Naive thymus-derived CD4-positive, alpha-beta T cell (primary cell): Measurements from ENCODE around the gene RTN4. TPM values are rescaled to one million over a fixed set of nuclear protein-coding genes. Genes with fewer than 3 reads are reported as not detected.

Experiments used
- ATAC-seq: fragments of 150-1000 bp; cut with Tn5 transposase; 2 replicates; pipeline ENCODE4 v1.10.0; 2021; ENCODE audit warnings: mild to moderate bottlenecking, moderate library complexity
- CTCF ChIA-PET: fragments of 350-600 bp; sonication (Branson Sonifier 250); formaldehyde crosslinking; loops from one replicate; lab custom pipeline; 2021; ENCODE audit warnings: antibody characterized with exemption; lab: Charles Lee
- POLR2A ChIA-PET: fragments of 350-600 bp; sonication (Branson Sonifier 250); formaldehyde crosslinking; loops from one replicate; lab custom pipeline; 2021; ENCODE audit warnings: antibody characterized with exemption, inconsistent platforms; lab: Charles Lee
- DNase-seq, 9 donors: peaks; one replicate each; pipeline versions ENCODE4 v3.0.0 to v3.0.0-alpha.2; 2020 to 2022; ENCODE audit warnings: mixed read lengths in 1 of 9
- H3K27ac ChIP-seq: one replicate; pipeline ENCODE4 v1.7.0; 2013; ENCODE audit warnings: mild to moderate bottlenecking, low read depth, low read length, moderate library complexity
- H3K27me3 ChIP-seq, 2 donors: one replicate each; pipeline ENCODE4 v1.7.0; 2013; ENCODE audit warnings: low read length in 2 of 2, mild to moderate bottlenecking in 2 of 2, moderate library complexity in 2 of 2; ENCODE audit not compliant: control insufficient read depth in 2 of 2, insufficient read depth in 2 of 2
- H3K36me3 ChIP-seq, 3 experiments: 1 replicate in 2 of 3; 2 replicates in 1 of 3; pipeline ENCODE4 v1.7.0; 2013; ENCODE audit warnings: low read length in 3 of 3, mild to moderate bottlenecking in 3 of 3, moderate library complexity in 1 of 3; ENCODE audit not compliant: insufficient read depth in 3 of 3, control insufficient read depth in 2 of 3
- H3K4me1 ChIP-seq, 2 donors: one replicate each; pipeline ENCODE4 v1.7.0; 2013; ENCODE audit warnings: low read length in 2 of 2, mild to moderate bottlenecking in 2 of 2, moderate library complexity in 1 of 2; ENCODE audit not compliant: control insufficient read depth in 2 of 2, insufficient read depth in 2 of 2
- H3K4me3 ChIP-seq: 2 replicates; pipeline ENCODE4 v1.7.0; 2013; ENCODE audit warnings: mild to moderate bottlenecking, low read length
- H3K9me3 ChIP-seq, 3 experiments: 1 replicate in 2 of 3; 2 replicates in 1 of 3; pipeline ENCODE4 v1.7.0; 2013; ENCODE audit warnings: low read length in 3 of 3; ENCODE audit not compliant: control insufficient read depth in 2 of 3
- H3K27ac Mint-ChIP-seq, 9 donors: one replicate each; pipeline ENCODE4 v1.8.0; 2020 to 2022; ENCODE audit warnings: mixed read lengths in 9 of 9, mild to moderate bottlenecking in 8 of 9, moderate library complexity in 5 of 9, inconsistent platforms in 2 of 9
- H3K27me3 Mint-ChIP-seq, 5 donors: one replicate each; pipeline ENCODE4 v1.8.0; 2021 to 2022; ENCODE audit warnings: mixed read lengths in 5 of 5, mild to moderate bottlenecking in 1 of 5
- H3K36me3 Mint-ChIP-seq, 5 donors: one replicate each; pipeline ENCODE4 v1.8.0; 2020 to 2022; ENCODE audit warnings: mixed read lengths in 5 of 5, mild to moderate bottlenecking in 3 of 5, inconsistent platforms in 1 of 5
- H3K4me1 Mint-ChIP-seq, 7 donors: one replicate each; pipeline ENCODE4 v1.8.0; 2020 to 2022; ENCODE audit warnings: mixed read lengths in 7 of 7, mild to moderate bottlenecking in 3 of 7, inconsistent platforms in 1 of 7
- H3K4me3 Mint-ChIP-seq, 10 donors: one replicate each; pipeline ENCODE4 v1.8.0; 2020 to 2022; ENCODE audit warnings: mild to moderate bottlenecking in 10 of 10, mixed read lengths in 10 of 10, moderate library complexity in 6 of 10, inconsistent platforms in 2 of 10
- H3K9me3 Mint-ChIP-seq, 11 donors: one replicate each; pipeline ENCODE4 v1.8.0; 2020 to 2022; ENCODE audit warnings: mixed read lengths in 11 of 11, mild to moderate bottlenecking in 4 of 11, inconsistent platforms in 1 of 11, moderate library complexity in 1 of 11
- intact Hi-C, 2 donors: fragments of 100-400 bp; cut with micrococcal nuclease; formaldehyde crosslinking; loops; one replicate each; pipeline ENCODE4 v1.15.1; 2023
- polyA plus RNA-seq, 2 donors: library from polyadenylated mRNA; unstranded; fragments of 300-500 nt; fragmentation: Illumina TruSeq; gene quantifications; one replicate each; pipeline ENCODE4 v1.2.3, GENCODE V29; 2021
- total RNA-seq, 6 experiments: library from RNA in 5 of 6; stranded (reverse) in 5 of 6; gene quantifications; 1 replicate in 5 of 6; 2 replicates in 1 of 6; pipeline ENCODE4 v1.2.3 and lab custom pipeline; 2021 to 2026

Gene RTN4
- total and polyA plus RNA-seq, 7 experiments from 2014 or later, result 59.6 to 126 (median 65.1) TPM

- Mint-ChIP-seq H3K4me3 (no peak overlapping the region), H3K4me1 (peaks cover 11 to 53% (median 27%) of the 10 kb centered on the region in 7 donors), H3K27me3 (no peaks in the 10 kb centered on the region), H3K27ac (no peak overlapping the region), H3K36me3 (peaks cover 0 to 32% (median 14%) of the 10 kb centered on the region in 5 donors), H3K9me3 (peaks cover 0 to 19% (median 2%) of the 10 kb centered on the region in 11 donors)
- peaks cover 9 to 11% of the 10 kb centered on the region in 2 donors for H3K4me1 ChIP-seq
- DNase-seq (no peak), ATAC-seq (no peak)
- H3K4me3 ChIP-seq, result no peak overlapping the region
- no peaks in the 10 kb centered on the region for H3K36me3 ChIP-seq
- CTCF ChIA-PET, result interaction anchor here (0.6 to 10.7 kb wide), 6 partner anchors 11 to 967 kb away, joined by 3 to 83 read pairs (median 5); no protein-coding TSS in a partner anchor
- H3K9me3 ChIP-seq, result no peaks in the 10 kb centered on the region
- intact Hi-C loops, result loop anchor here in 1 of 2 donors (5.0 kb wide), 1 partner anchor 205 kb away; no protein-coding TSS in a partner anchor
- no peaks in the 10 kb centered on the region for H3K27me3 ChIP-seq
- POLR2A ChIA-PET, result interaction anchor here (1.2 kb wide), 1 partner anchor 33 kb away, joined by 6 read pairs; the partner anchor contains the start of gene RTN4
- no peak overlapping the region for H3K27ac ChIP-seq
Measured at GRCh38 chr2:55017428-55017827, 32.8 kb downstream of the RTN4 start.

DNA sequence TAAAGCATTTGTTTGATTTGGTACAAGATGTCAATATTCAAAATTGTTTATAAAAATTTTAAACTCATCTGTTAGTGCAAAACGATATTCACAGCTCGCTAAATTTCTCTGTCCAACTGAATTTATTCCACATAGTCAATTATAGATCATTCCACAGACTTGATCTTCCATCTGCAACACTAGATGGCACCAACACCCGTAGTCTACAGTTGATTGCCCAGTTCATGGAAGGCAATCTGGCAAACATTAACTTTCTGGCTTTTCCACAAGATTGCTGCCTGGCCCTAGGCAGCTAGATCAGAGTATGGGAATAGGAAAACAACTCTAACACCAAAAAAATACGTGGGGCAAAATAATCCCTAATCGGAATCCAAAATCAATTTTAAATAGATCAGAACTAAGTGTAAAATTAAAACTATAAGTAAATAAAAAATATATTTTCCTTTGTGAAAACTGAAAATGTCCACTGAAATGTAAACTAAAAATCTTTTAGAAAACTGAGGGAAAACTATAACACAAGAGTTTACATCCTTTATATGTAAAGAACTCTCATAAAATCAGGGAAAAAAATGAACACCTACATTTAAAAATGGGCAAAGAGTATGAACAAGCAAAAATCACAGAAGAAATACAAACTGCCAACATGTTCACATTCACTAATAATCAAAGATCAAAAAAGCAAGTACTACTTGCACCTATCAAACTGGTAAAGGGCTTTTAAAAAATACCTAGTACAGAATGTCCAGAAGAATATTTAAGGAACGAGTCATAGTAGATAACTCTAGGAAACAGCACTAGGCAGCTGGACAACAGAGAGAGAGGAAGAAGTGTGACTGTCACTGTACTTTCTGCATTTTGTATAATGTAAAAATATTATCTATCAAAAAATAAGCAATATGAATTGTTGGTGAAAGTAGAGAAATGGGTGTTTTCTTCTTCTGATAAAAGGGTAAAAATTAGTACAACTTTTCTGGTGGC lies 35.0 kb downstream of the RTN4 start:
- H3K4me3 ChIP-seq, result no peak overlapping the region
- H3K27me3 ChIP-seq, result no peaks in the 10 kb centered on the region
- ATAC-seq (peak; percentile 60), DNase-seq (peak in 7 of 9 donors; percentile 13 to 56 (median 41))
- H3K4me1 ChIP-seq, result peaks cover 9 to 10% of the 10 kb centered on the region in 2 donors
- Mint-ChIP-seq H3K27me3 (no peaks in the 10 kb centered on the region), H3K36me3 (peaks cover 0 to 26% (median 13%) of the 10 kb centered on the region in 5 donors), H3K4me1 (peaks cover 19 to 66% (median 41%) of the 10 kb centered on the region in 7 donors), H3K9me3 (peaks cover 0 to 15% (median 2%) of the 10 kb centered on the region in 11 donors), H3K27ac (peak overlapping the region in 3 of 9 donors; percentile 0 to 47 (median 14)), H3K4me3 (no peak overlapping the region)
- ChIA-PET CTCF (interaction anchor here (0.6 to 10.7 kb wide), 10 partner anchors 10 to 163 kb away, joined by 3 to 83 read pairs (median 6); no protein-coding TSS in a partner anchor), POLR2A (no interaction called here)
- intact Hi-C loops, result loop anchor here (1.0 to 5.0 kb wide), 15 partner anchors 11 to 908 kb away; partner anchors contain the start of genes EML6 (in 2 of the 2) and CCDC88A (in 1 of the 2)
- H3K27ac ChIP-seq, result no peak overlapping the region
- H3K36me3 ChIP-seq, result no peaks in the 10 kb centered on the region
- no peaks in the 10 kb centered on the region for H3K9me3 ChIP-seq

DNA sequence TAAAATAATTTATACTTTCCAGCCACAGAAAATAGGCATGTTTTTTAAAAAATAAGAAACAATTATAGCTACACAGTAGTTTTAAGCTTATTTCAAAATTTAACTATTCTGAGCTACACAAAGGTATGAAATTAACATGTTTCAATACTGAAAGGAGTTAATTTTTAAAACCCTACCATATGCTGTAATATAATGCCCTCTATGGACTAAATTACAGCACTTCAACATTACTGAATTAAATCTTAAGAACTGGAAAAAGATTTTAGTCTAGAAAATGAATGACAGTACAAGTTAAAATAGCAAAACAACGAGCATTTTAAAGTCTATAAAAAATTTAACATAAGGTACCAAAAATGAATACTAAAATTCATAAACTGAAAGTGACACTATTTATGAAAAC lies 36.3 kb downstream of the RTN4 start:
- no peaks in the 10 kb centered on the region for H3K36me3 ChIP-seq
- intact Hi-C loops, result loop anchor here (2.0 to 5.0 kb wide), 10 partner anchors 113 to 907 kb away; partner anchors contain the start of genes EML6 (in 2 of the 2) and CCDC88A (in 1 of the 2)
- peak overlapping the region in 3 of 10 donors; percentile 48 to 83 (median 49) for H3K4me3 Mint-ChIP-seq
- no peak overlapping the region for H3K27ac ChIP-seq
- peak in 1 of 9 donors; percentile 48 for DNase-seq
- no peak for ATAC-seq
- H3K4me1 ChIP-seq, result peaks cover 7 to 9% of the 10 kb centered on the region in 2 donors
- ChIA-PET POLR2A (no interaction called here), CTCF (interaction anchor here (0.7 to 10.7 kb wide), 8 partner anchors 12 to 451 kb away, joined by 3 to 83 read pairs (median 8); no protein-coding TSS in a partner anchor)
- H3K9me3 ChIP-seq, result no peaks in the 10 kb centered on the region
- peaks cover 0 to 2% (median 0%) of the 10 kb centered on the region in 11 donors for H3K9me3 Mint-ChIP-seq
- H3K36me3 Mint-ChIP-seq, result peaks cover 0 to 13% (median 5%) of the 10 kb centered on the region in 5 donors
- H3K27me3 ChIP-seq, result no peaks in the 10 kb centered on the region
- no peak overlapping the region for H3K4me3 ChIP-seq
- peaks cover 24 to 67% (median 51%) of the 10 kb centered on the region in 7 donors for H3K4me1 Mint-ChIP-seq
- H3K27ac Mint-ChIP-seq, result peak overlapping the region in 5 of 9 donors; percentile 37 to 90 (median 82)
- H3K27me3 Mint-ChIP-seq, result no peaks in the 10 kb centered on the region

DNA sequence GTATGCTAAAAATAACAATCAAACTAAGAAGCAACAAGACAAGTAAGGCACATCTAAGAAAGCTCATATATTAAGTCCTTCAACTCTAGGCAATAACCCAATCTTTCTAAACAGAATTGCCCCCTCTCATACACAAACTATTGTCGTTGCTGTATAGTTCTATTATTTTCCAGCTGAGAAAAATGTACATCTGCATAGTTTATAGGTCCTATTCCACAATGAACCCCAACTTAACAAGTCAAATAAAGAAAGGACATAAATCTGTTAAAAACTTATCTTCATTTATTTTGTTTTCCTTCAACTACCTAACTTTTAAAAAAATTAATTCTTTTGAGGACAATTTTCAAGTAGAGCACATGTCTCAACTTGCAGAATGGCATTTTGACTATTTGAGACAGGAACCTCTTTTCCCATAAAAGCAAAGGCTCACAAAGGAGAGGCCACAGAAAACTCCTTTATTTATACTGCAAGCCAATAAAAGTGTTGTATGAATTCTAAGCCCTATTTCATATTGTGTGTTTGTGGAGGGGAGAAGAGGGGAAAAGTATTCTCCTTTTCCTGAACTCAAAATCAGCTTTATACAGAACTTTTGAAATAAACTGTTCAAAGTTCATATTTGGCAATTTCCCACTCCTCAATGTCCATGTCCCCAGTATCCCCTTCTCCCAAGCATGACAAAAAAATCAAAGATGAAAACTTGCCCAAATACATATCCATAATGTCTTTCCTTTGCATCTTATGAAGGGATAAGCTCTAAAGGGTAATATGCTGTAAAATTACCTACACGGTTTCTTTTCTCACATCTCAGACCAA lies 37.4 kb downstream of the RTN4 start:
- no peak for ATAC-seq
- Histone ChIP-seq H3K27ac (peak overlapping the region; percentile 41), H3K9me3 (no peaks in the 10 kb centered on the region), H3K4me1 (peaks cover 17% of the 10 kb centered on the region in 2 donors), H3K36me3 (no peaks in the 10 kb centered on the region), H3K27me3 (no peaks in the 10 kb centered on the region), H3K4me3 (no peak overlapping the region)
- intact Hi-C loops, result loop anchor here (2.0 to 5.0 kb wide), 6 partner anchors 114 to 906 kb away; partner anchors contain the start of genes EML6 (in 2 of the 2) and CCDC88A (in 1 of the 2)
- ChIA-PET POLR2A (interaction anchor here (0.6 to 1.6 kb wide), 4 partner anchors 8 to 158 kb away, joined by 3 to 6 read pairs (median 4); partner anchors contain the start of gene RTN4), CTCF (interaction anchor here (0.5 to 10.7 kb wide), 10 partner anchors 12 to 308 kb away, joined by 3 to 83 read pairs (median 6); no protein-coding TSS in a partner anchor)
- no peak for DNase-seq
- H3K4me1 Mint-ChIP-seq, result peaks cover 25 to 66% (median 54%) of the 10 kb centered on the region in 7 donors
- peaks cover 0 to 9% (median 3%) of the 10 kb centered on the region in 5 donors for H3K36me3 Mint-ChIP-seq
- peak overlapping the region in 5 of 10 donors; percentile 31 to 83 (median 49) for H3K4me3 Mint-ChIP-seq
- H3K9me3 Mint-ChIP-seq, result no peaks in the 10 kb centered on the region
- no peaks in the 10 kb centered on the region for H3K27me3 Mint-ChIP-seq
- peak overlapping the region in 8 of 9 donors; percentile 49 to 95 (median 82) for H3K27ac Mint-ChIP-seq

GRCh38 chr2:55011831-55012671 lies 38.2 kb downstream of the RTN4 start:
- no peak overlapping the region for H3K4me3 ChIP-seq
- peak overlapping the region; percentile 41 for H3K27ac ChIP-seq
- H3K27ac Mint-ChIP-seq, result peak overlapping the region in 8 of 9 donors; percentile 49 to 90 (median 82)
- intact Hi-C loops, result loop anchor here (2.0 to 5.0 kb wide), 8 partner anchors 39 to 905 kb away; partner anchors contain the start of genes EML6 (in 2 of the 2), CCDC88A (in 1 of the 2), CLHC1 (in 1 of the 2) and RPS27A (in 1 of the 2)
- ChIA-PET POLR2A (interaction anchor here (1.0 to 1.6 kb wide), 4 partner anchors 9 to 166 kb away, joined by 3 to 6 read pairs (median 4); partner anchors contain the start of gene RTN4), CTCF (interaction anchor here (0.7 to 10.7 kb wide), 12 partner anchors 10 to 307 kb away, joined by 3 to 83 read pairs (median 6); no protein-coding TSS in a partner anchor)
- no peaks in the 10 kb centered on the region for H3K36me3 ChIP-seq
- no peaks in the 10 kb centered on the region for H3K9me3 ChIP-seq
- peaks cover 0 to 6% (median 3%) of the 10 kb centered on the region in 5 donors for H3K36me3 Mint-ChIP-seq
- ATAC-seq, result no peak
- peaks cover 18 to 25% of the 10 kb centered on the region in 2 donors for H3K4me1 ChIP-seq
- no peaks in the 10 kb centered on the region for H3K27me3 ChIP-seq
- DNase-seq, result no peak
- no peaks in the 10 kb centered on the region for H3K9me3 Mint-ChIP-seq
- no peaks in the 10 kb centered on the region for H3K27me3 Mint-ChIP-seq
- H3K4me1 Mint-ChIP-seq, result peaks cover 32 to 74% (median 62%) of the 10 kb centered on the region in 7 donors
- peak overlapping the region in 6 of 10 donors; percentile 5 to 91 (median 34) for H3K4me3 Mint-ChIP-seq
